GM21515 (cell line): ENCODE data around the gene EME2.

Source experiments
- ATAC-seq: cut with Tn5 transposase; IDR thresholded peaks from one replicate; pipeline ENCODE4 v1.9.1; 2021; ENCODE audit not compliant: unreplicated experiment

EME2 gene

DNA sequence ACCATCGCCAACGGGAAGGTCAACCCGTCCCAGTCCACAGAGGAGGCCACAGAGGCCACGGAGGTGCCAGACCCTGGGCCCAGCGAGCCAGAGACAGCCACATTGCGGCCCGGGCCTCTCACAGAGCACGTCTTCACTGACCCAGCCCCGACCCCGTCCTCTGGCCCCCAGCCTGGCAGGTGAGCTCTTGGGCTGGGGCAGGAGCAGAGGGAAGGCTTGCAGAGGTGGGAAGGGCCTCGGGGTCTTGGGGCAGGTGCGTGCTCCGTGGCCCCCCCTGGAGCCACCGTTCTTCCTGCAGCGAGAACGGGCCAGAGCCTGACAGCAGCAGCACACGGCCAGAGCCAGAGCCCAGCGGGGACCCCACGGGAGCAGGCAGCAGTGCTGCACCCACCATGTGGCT, 6.4 kb upstream of the EME2 start:
- no peak for ATAC-seq

- no peak for ATAC-seq
These were observed 5.9 kb upstream of the EME2 start for GRCh38 chr16:1766701-1767100.

DNA sequence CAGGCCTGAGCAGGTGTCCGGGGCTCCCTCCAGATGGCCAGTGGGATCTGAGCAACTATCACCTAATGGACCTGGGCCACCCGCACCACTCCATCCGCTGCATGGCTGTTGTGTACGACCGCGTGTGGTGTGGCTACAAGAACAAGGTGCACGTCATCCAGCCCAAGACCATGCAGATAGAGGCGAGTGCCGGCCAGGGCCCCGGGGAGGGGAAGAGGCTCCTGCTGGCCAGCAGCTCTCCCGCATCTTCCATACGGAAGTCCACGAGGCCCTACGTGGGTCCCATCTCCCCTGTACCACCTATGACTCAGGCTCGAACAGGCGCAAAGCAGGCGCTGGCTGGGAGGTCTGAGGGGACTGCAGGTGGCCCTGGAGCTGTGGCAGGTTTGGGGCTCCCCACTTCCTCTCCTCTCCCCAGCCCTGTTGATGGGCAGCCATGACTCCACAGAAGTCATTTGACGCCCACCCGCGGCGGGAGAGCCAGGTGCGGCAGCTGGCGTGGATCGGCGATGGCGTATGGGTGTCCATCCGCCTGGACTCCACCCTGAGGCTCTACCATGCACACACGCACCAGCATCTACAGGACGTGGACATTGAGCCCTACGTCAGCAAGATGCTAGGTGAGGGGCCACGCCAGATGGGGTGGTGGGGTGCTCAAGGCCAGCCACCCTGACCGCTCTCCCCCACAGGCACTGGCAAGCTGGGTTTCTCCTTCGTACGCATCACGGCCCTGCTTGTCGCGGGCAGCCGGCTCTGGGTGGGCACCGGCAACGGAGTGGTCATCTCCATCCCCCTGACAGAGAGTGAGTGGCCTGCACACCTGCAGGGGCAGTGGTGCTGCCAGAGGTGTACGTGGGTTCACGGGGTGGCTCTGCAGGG, 5.3 kb upstream of the EME2 start:
- ATAC-seq, result no peak

DNA sequence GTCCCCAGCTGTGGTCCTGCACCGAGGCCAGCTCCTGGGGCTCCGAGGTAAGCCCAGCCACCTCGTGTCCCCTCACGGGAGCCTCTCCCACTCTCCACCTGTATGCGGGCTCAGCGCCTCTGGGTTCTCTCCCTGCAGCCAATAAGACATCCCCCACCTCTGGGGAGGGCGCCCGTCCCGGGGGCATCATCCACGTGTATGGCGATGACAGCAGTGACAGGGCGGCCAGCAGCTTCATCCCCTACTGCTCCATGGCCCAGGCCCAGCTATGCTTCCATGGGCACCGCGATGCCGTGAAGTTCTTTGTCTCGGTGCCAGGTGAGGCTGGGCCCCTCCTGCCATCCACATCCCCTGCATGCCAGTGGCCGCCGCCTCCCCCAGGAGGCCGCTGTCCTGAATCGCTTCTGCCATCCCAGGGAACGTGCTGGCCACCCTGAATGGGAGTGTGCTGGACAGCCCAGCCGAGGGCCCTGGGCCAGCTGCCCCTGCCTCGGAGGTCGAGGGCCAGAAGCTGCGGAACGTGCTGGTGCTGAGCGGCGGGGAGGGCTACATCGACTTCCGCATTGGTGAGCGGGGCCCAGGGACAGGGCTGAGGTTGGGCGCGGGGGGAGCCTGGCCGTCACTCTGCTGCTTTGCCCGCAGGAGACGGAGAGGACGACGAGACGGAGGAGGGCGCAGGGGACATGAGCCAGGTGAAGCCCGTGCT, 4.4 kb upstream of the EME2 start:
- ATAC-seq, result no peak

DNA sequence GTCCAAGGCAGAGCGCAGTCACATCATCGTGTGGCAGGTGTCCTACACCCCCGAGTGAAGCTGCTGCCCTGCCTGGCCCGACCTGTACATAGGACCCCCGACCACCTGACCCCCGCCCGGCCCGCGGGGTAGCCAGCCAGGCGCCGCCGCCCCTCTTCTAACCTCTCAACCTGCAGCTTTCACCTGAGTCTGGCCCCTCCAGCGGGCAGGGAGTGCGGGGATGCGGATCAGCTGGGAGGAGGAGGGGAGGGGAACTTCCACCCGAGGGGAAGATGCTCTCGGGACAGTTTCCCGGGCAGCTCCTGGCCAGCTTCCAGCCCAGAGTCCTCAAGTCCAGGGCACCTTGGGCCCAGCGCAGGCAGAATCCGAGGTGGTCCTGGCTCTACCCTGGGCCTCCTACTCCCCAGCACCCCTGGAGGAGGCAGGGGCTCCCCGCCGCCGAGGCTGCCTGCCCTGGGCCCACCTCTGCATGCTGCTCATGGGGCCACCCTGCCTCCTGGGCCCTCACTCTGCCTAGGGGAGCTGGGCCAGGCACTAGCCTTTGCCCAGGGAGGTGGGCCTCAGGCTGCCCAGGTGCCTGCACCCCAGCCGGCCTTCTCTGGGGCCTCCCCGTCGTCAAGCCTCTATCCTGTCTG, 3.7 kb upstream of the EME2 start:
- no peak for ATAC-seq

GRCh38 chr16:1769402-1770300, 3.0 kb upstream of the EME2 start:
- no peak for ATAC-seq

DNA sequence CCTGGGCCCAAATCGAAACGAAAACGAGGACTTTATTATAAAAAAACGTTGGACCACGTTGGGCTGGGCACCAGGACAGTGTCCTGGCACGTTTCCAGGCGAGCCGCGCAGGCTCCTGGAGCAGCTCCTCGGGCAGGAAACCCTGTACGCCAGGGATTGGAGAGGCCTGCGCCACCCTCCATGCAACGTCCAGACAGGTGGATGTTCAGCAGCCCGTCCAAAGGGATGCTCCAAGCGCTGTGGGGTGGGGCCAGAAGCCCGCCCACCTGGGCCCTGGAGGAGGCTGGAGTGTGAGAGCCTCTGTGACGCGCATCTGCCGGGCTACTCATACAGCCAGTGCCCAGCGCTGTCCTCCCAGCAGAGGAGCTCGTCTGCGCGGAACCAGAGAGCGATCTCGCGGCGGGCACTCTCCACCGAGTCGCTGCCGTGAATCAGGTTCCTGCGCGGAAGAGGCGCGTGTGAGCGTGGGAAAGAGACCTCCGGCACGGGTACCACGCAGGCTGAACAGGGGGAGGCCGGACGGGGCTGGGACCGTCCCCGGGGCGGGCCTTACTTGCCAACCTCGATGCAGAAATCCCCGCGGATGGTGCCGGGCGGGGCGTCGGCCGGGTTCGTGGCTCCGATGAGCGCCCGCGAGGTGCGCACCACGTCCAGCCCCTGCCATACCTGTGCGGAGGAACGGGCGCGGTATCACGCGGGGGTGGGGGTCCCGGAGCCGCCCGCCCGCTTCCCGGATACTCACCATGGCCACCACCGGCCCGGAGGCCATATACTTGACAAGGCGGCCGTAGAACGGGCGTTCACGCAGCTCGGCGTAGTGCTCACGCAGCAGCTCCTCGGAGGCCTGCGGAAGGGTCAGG, 2.1 kb upstream of the EME2 start:
- no peak for ATAC-seq

- ATAC-seq, result no peak
These were observed 1.3 kb upstream of the EME2 start, which contains the start of gene NME3 for GRCh38 chr16:1771188-1771863. NME3 (minus strand) TSS chr16:1771543; CDS start chr16:1771534, 9 bp downstream.

DNA sequence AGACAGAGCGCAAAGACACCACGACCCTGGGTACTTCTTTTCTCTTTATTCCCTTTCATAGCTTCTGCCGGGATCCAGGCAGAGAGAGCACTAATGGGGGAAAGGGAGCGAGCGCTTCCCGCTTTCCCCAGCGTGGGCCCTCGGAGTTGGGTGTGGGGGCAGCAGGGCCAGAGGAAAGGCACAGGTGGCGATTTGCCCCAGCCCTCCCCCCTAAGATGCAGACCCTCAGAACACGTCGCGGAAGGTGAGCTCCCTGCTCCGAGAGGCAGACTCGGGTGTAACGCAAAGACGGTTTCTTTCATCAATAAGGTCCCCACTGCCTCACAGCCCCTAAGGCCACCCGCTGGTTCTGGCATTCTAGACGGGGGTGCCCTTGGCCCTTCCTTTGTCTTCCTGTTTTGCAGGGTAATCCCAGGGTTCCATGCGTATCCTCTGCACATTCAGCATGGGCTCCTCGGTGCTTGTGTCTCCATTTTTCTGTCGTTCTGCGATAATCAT, 697 bp upstream of the EME2 start:
- ATAC-seq, result no peak

DNA sequence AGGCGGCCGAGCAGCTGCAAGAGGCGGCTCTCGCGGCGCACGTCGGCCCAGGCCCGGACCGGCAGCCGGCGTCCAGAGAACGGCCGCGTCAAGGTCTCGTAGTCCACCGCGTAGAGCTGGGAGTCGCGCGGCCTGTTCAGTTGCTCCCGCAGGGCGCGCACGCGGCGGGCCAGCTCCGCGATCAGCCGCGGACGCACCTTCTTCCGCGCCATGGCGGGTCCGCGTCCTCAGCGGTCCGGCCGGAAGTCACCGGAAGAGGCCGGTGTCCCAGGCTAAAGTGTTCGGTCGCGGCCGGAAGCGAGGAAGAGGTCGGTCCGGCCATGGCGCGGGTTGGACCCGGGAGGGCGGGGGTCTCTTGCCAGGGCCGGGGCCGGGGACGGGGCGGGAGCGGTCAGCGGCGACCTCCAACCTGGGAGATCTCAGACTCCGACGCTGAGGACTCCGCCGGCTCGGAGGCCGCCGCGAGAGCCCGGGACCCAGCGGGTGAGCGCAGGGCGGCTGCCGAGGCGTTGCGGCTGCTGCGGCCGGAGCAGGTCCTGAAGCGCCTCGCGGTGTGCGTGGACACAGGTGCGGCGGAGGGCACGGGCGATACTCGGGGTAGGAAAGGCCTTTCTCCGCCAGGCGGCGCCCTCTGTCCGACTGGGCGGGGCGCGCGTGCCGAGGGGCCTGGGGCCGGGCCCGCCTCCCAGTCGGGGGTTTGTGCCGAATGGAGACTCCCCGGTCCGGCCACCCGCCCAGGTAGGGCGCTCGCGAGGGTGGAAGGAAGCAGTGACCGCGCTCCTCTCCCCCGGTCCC, 495 bp downstream of the EME2 start, which contains the start of gene MRPS34:
MRPS34 (minus strand) TSS at position 227 of the 795 bp plus-strand sequence; CDS start at position 212, 15 bp downstream.
- peak; percentile 44 for ATAC-seq

DNA sequence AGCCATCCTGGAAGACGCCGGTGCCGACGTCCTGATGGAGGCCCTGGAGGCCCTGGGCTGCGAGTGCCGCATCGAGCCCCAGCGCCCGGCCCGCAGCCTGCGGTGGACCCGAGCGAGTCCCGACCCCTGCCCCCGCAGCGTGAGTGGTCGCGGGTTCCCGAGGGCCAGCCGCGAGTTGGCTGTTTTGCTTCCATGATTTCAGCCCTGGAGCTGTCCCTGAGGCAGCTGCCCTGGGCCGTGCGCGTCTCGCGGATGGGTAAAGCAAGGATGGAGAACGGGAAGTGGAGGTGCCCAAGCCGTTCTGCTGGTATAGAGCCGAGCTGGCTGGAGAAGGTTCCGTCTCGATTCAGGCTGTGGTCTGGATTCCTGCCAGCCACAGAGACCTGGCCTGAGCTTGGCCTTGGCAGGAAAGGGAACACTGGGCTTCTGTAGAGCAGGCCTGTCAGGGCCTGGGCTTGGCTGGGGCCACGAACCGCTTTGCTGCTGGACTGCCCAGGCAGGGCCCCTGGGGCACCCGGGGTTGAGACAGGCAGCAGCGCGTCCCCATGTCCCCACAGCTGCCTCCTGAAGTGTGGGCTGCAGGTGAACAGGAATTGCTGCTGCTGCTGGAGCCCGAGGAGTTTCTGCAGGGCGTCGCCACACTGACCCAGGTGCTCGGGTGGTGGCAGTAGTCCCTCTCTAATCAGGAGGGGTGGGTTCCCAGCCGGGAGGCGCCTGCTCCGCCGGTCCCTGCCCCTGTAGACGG, 1.3 kb downstream of the EME2 start:
- peak; percentile 4 for ATAC-seq

DNA sequence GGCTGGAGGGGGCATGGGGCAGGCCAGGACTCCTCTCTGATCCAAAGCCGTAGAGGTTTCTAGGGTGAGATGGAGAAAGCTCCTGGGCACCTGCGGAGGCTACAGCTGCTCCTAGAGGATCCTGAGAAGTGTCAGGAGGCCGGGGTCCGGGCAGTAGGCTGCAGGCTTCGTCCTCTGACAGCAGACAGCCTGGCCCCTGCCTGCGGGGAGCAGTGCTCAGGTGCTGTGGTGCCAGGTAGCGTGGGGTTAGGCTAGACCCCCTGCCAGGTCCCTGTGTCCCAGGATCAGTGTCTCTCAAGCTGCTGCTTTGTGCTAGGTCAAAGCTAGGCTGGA, 1.8 kb downstream of the EME2 start:
- ATAC-seq, result no peak

DNA sequence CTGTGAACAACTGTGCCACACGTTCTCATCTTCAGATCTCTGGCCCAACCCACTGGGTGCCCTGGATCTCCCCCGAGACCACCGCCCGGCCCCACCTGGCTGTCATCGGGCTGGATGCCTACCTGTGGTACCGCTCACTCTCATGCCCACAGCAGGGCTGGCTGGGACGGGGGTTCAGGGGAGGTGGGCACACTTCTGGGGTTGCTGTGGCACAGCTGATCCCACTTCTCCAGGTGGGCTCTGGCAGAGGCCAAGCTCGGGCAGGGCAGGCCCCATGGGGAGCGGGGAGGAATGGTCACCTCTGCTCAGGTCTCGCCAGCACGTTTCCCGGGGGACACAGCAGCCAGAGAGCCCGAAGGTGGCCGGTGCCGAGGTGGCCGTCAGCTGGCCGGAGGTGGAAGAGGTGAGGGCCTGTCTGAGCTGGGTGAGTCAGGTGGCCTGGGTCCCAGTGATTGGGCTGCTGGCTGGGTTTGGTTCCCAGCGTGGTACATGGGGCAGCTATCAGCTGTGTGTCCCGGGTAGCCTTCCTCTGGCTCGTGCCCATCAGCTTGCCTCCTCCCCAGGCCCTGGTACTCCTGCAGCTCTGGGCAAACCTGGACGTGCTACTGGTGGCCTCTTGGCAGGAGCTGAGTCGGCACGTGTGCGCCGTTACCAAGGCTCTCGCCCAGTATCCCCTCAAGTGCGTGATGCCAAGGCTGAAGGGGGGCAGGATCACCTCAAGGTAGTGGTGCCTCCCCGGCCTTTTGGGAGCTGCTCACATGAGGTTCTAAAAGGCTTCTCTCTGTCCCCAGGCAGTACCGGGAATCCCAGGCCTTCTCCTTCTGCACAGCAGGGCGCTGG, 2.6 kb downstream of the EME2 start:
- no peak for ATAC-seq

- ATAC-seq, result no peak
These were observed 3.4 kb downstream of the EME2 start for GRCh38 chr16:1775846-1776671.

DNA sequence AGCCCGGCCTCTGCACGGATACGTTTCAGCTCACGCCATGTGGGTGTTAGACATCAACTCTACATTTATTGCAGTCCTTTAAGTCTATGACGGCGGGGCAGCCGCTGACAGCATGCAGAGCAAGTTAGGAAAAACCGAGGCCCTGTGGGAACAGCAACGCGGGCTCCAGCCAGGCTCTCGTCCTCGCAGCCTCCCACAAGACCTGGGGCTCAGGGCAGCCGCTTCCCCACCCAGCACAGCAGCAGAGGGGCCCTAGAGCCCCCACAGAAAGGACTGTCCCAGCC, 4.0 kb downstream of the EME2 start:
- no peak for ATAC-seq

GRCh38 chr16:1776991-1777374, 4.4 kb downstream of the EME2 start:
- ATAC-seq, result no peak
